GM19238 (cell line): ENCODE measurements around the gene MARCHF11.

ENCODE experiments used
- DNase-seq: peaks from one replicate; pipeline ENCODE4 v3.0.0; 2011; ENCODE audit warnings: low spot score; ENCODE audit not compliant: insufficient read length

MARCHF11 gene

DNA sequence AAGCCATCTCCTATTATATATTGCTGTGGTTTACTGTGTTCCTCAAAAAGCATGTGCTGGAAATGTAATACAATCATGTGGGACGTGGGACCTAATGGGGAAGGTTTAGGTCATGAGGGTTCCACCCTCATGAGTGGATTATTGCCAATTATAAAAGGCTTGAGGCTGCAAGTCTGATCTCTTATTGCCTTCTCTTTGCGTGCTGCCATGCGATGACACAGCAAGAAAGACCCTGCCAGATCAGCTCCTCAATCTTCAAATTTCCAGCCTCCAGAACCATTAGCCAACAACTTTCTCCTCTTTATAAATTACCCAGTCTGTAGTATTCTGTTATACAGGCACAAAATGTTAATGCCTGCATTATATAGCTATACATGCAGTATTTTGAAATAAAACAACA lies 45.4 kb downstream of the MARCHF11 start:
- no peak for DNase-seq

DNA sequence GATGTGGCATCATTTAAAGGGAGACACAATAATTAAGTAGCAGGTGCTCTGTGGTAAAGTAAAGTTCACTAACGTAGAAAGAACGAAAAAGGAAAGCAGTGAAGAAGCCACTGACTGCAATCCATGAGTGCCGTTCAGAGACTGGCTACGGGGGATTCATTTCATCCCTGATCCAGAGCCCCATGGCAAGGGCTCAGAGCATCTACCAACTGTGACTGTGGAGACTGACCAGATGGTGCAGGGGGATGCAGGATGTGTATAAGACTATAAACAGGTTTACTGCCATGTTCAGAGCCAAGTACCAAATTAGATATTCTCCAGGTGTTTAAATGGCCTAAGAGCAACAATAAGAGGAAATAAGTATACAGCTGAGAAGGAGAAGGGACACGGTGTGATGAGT lies 47.7 kb downstream of the MARCHF11 start:
- no peak for DNase-seq

DNA sequence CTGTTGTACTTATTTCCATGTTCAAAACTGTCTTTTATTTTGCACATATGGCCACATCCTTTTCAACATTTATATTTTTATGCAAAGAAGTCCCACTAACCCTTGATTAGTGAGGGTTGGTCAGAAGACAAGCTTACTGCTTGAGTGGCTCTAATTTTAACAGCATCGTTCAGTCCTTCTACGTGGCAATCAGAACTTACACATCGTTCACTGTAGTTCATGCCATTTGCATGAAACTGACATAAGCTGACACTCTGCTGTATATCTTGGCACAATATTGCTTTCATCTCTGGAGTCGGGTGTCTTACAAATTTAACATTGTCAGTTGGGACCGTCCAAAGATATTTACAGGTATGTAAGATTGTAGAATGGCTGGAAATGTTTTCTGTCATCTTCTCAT lies 50.6 kb downstream of the MARCHF11 start:
- no peak for DNase-seq

DNA sequence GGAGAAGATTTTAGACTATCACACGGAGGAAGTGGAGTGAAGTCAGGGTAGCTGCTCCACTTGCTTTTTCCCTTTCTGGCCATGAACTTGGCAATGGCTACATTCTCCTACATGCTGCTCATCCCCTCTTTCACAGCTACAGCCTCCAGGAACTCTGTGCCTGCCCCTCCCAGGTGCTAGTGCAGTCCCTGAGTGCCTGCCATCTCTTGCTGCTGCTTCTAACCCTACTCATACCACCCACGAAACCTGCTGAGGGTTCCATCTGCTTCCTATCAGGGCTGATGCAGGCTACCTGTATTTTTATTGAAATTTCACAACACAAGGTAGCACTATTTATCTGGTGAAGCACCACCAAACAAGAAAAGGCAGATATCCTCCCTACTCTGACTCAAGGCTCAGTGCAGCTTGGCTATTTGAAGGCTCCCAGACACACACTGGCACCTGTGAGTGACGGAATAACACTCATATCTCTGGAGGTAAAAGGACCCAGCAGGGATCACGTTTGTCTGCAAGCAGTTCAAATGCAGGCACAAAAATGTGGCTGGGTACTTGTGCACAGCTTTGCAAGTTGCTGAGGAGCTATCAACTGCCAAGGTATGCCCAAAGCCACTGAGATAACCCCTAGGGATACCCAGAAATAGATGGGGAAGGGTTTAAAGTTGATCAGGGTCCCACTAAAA lies 51.6 kb downstream of the MARCHF11 start:
- no peak for DNase-seq

DNA sequence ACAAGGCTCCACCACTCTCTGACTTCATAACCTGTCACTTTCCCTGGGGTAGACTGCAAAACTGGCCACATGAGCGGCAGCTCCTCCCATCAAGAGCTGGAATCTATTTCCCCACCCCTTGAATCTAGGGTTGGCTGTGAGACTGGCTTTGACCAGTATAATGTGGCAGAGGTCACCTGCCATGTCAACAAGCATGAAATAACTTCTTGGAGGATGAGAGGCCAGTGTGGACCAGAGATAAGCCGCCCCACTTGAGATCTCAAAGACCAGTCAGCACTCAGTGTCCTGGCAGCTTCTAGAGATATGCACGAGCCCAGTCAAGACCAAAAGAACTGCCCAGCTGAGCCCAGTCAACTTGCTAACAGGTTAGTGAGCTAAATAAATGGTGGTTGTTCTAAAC lies 59.0 kb downstream of the MARCHF11 start:
- no peak for DNase-seq

DNA sequence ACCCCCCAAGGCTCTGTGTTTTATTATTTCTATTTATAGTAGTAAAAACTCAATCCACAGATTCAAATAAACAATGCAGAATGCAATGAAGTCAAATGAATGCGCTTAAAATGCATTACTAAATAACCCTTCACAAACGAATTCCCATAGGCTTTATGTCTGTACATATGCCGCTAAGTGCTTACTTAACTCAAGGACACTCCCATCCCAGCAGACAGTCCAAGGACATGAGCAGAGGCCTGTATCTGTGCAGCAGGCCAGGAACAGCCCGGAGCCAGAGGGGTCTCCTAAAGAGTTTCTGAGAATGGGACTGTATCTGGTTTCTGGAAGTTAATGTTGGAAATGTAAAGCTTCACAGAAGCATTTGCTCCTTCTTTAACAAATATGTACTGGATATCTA lies 59.8 kb downstream of the MARCHF11 start:
- DNase-seq = no peak

DNA sequence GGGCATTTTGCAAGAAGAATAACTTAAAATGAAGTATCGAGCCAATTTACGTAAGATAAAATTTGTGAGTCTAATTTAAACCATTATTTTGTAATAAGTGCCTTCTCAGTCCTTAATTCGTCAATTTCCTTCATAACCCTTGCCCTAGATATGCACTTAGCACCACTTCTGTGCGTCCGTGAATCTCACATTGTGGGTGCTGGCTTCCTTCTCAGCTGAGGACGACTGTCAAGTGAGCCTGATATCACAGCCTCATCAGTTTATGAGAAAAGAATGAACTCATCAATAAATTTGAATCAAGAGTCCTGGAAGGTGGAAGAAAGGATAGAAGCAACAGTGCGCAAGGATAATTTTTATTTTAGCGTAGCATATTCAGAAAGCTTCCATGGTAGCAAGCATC lies 64.5 kb downstream of the MARCHF11 start:
- DNase-seq = no peak

DNA sequence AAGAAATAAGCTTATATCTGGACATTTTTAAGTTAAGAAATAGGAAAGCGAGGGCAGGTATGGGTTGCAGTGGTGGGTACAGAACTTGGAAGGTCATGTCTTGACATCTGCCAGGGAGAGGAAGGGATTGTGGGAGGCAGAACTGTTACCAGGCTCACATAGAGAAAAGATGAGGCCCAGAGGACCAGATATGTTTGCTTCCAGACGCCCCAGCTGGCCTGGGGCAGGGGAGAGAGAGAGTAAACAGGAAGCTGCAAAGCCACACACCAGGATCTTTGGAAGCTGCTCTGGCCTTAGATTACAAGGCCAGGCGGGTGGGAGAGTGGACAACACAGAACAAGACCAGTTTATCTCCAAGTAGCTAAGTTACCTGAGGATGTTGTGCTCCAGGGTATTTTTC lies 71.2 kb downstream of the MARCHF11 start:
- DNase-seq = no peak

DNA sequence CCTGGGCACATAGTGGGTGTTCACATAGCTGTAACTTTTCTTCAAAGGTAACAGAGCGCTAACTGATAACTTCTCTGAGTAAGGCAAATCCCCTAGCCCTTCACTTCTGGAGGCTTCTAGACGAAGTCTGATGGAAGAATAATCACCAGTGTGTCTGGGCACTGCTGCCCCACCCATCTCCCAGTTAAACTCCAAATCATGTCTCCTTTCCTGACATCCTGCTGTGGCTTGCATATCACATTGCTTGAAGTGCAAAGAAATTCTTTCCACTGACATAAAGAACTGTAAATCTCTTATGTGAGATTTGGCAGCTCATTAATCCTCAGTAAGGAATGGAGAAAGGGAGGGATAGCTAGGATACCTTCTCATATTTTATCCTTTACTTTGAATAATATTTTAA lies 74.6 kb downstream of the MARCHF11 start:
- no peak for DNase-seq

DNA sequence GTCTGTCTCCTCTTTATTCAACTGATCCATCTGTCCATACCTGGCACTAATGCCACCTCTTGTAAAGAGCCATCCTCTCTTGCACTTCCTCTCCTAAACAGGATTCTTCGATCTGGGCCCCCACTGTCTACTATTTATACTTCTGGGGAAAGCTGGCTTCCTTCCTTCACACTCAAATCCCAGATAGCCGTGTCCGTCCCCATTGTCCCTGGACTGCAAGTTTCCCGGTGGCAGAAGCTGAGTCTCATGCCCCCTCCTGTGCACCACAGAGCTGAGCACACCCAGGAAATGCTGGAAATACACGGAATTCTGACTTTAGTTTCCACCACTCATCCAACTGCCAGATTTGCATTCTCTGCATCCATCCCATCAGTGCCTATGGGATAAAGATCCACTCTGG lies 84.0 kb downstream of the MARCHF11 start:
- no peak for DNase-seq

DNA sequence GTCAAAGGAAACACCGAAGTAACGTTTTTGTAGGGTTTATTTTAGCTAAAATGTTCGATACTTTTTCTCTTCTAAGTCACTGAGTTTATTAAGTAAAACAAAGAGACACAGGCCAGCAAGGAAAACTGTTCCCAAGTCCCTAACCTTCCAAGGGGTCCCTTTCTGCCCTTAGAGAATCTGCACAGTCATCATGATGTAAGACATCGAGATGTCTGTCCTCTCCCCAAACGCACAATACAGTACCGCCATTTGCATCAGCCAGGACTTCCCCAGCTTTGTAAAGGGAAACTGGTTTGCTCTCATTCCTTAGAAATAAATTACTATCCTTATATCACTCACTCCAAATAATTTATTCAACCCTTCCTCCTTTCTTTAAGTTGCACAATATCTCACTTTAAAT lies 89.3 kb downstream of the MARCHF11 start:
- no peak for DNase-seq

DNA sequence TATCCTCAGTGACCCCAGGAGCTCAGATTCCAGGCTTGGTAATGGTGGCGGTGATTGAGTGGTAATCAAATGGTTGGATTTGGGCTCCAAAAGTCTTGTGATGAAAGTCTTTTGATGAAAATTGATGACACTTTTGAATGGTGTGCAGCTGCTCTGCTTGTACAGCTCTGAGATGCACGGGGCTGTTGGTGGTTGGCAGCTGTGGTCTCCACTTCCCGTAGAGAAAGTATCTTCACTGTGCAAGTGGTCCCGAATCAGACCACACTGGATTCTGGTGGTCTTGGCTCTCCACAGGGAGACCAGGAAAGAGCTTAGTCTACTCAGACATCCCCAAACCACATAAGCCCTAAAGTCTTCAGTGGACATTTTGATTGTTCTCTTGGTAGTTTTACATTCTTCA lies 96.6 kb downstream of the MARCHF11 start:
- DNase-seq = no peak

DNA sequence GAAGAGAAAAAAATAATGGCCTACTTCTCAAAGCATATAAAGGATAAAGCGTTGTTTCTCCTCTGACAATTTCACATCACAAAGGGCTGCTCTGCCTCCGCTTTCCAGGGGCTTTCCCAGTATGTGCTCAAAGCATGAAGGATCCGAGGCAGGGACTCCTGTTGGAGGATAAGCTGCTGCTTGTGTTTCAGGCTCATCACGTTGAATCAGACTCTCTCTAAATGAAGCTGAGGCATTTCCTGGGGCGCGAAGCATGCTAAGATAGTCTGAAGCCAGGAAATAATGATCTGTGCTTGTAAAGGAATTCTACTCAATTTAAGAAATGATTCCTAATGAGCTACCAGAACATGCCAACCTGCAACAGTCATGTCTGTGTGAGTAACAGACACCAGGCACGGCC lies 97.5 kb downstream of the MARCHF11 start:
- DNase-seq = no peak

DNA sequence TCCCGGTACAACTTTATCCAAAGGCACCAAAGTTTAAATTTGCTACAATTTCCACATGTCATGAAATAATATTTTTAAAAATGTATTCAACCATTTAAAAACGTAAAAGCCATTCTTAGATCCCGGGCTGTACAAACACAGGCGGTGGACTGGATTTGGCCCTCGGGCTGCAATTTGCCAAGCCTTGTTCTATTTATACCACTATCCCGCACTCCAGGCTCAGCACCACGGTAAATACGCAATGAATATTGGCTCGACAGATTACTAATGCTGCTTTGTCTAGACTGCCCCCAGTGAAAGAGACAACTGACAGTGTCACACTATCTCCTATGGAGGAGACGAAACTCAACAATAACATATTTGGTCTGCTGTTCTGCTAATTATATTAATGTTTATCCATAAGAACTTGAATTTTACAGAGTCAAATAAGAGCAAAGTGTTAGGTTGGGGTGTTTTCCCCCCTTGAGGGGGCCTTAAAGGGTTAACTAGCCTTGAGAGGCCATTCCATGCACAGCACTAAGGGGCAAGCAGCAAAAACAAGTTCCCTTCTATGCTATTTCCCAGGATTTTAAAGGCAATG lies 98.1 kb downstream of the MARCHF11 start:
- no peak for DNase-seq

DNA sequence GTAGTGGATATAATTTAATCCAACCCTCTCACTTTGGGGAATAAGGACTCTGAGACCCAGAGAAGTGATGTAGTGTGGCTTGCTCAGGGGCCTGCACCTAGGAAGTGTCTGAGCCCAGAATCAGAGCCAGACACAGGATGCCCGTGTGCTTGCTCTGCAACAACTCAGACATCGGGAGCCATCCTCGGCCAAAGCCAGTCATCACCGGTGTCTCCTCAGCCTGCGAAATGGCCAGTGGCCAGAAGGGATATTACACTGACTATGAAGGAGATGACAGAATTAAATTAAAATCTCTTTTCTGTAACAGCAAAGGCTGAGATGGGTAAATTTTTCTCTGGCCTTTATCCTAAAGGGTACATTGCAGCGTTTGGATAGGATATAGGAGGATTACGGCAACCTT lies 102.9 kb downstream of the MARCHF11 start:
- no peak for DNase-seq

DNA sequence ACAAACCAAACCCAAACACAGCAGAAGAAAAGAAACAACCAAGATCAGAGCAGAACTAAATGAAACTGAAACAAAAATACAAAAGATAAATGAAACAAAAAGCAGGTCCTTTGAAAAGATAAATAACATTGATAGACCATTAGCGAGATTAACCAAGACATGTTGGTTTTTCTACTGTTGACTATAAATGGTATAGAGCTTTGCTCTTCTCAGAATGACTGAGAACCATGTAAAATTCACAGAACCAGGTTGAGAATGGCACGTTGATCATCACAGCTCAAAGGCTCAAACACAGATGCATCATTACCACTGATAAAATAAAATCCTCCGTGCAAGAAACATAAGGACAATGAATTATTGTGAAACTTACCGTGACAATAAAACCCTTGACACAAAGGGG lies 105.2 kb downstream of the MARCHF11 start:
- no peak for DNase-seq

DNA sequence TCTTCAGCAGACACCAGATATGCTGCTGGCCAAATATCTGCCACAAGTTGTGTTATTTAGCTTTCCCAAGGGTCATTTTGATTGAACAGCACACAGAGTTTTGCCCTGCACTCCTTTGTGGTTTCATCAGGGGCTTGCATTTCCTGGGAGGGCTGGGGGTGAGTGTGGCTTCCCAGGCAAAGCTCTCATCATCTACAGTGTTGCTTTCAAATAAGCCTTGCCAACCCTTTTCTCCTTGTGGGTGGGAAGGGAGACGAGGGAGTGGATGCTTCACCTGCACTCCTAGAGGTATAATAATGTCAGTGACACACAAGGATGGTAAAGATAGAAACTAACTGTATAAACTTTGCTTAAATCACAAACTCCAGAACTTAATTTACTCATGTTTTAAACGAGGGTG lies 107.0 kb downstream of the MARCHF11 start:
- DNase-seq = no peak

DNA sequence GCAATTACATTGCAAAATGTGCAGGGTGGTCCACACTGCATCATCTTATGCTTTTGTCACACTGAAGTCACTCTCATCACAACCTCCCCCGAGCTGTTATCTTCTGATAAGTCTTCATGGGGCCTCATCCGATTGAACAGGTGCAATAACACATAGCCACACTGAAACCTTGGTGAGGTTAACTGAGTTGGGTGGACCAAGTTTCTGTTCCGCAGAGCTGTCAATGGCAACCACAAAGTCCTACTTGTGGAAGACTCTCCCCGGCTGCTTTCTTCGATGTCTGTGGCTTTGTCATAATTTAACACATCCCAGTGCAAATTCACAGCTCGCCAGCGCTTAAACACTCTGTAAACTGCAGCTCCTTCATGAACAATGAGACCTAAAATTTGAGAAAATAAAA lies 112.2 kb downstream of the MARCHF11 start:
- no peak for DNase-seq

DNA sequence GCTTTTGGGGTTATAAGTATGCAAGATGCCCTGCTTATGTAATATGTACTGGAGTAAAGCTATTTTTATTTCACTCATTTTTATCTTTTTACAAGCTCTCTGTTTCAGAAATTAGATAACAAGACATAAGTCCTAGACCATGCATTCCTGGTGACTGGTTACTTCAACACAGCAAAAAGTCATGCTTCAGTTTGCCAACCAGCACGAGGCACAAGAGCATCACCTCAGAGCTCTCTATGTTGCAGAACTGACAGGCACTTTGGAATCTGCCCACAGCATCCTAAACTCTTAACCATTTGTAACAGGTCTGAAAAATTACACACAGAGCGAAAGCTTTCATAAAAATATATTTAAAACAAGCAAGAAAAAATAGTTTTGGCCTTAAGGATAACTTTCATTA lies 112.8 kb downstream of the MARCHF11 start:
- DNase-seq = no peak

DNA sequence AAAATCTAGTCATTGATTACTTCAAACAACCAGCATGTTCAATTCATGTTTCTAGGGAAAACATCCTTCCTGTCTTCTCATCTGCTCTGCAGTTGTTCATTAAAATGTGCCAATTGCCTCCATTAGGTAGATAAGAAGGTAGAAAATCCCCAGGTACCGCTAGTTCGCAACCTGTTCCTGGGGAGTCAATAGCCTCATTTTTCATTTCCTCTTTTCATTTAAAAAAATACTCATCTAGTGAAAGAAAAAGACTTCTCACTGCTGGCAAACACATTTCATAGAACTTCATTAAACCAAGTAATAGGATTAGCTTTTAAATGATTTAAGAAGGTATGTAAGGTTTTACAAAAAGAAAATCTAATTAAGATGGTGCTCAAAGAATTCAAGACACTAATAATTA lies 113.3 kb downstream of the MARCHF11 start:
- no peak for DNase-seq

DNA sequence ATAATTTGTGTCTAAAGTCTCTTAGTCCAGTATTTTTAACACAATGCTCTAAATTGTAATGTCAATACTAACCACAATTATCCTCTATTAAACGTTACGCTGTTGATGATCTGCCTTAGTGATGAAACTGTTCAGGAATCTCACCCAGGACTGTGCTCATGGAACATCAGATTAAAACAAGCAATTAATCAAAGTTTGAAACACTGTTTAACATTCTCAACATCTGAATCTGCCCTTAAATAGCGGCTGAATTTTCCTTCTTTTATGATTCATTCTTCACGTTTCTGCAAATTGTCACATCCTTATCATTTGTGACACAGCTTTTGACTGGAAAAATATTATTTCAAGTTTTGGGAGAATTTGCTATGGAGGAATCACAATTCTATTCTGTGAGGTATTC lies 113.8 kb downstream of the MARCHF11 start:
- no peak for DNase-seq

DNA sequence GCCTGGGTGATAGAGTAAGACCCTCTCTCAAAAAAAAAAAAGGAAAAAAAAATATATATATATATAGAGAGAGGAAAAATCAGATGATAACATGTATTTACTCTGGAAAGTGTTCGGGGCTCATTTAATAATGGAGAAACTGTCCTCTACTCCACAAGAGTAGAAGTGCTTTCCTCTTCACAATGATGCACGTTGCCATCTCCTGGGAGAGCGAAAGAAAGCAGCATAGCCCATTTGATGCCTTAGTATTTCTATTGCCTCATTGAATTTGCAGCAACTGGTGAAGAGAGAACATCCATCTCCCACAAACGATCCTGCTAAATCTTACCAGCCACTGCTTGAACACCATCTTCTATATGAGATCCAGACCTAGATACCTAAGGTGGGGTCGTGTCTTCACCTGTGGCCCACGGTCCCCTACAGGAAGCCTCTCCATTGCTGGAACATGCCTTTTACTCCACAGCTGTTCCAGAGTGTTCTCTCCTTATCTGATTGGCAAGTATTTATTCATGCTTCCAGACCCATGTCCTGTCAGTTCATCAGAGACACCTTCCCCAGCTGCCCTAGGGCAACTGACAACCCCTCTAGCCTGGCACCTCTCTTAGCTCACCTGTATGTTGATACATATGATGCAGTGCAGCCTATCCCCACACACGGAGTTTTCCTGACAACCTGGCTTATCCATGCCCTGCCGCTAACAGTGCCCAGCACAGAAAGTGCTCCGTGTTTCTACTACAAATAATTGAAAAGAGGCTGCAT lies 115.3 kb downstream of the MARCHF11 start:
- no peak for DNase-seq

DNA sequence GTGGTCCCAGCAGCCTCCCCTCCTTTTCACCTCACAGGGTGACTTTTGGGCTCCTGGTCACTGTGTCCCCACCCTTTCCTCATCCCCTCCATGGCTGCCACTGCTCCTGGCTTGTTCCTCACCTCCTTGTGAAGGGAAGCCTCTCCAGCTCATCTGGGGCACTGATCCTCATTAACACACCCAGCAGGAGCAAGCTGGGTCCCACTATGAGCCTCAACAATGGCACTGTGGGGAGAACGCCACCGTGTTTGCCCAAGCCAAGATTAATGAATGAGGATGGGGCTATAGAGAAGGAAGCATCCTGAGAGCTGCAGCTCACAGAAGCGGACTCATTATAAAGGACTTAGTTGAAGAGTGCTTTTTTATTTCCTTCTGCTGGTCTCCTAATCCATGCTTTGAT lies 118.4 kb downstream of the MARCHF11 start:
- DNase-seq = no peak
